GM12801 (cell line): Measurements from ENCODE around the gene ANKRD12.

Experiments used
- TF ChIP-seq, protein P1 (sequence below): IDR thresholded peaks from one replicate; pipeline ENCODE4 v1.5.1; 2011; ENCODE audit warnings: control low read depth; ENCODE audit not compliant: insufficient read length; ENCODE audit errors: extremely low read depth

Gene ANKRD12

DNA sequence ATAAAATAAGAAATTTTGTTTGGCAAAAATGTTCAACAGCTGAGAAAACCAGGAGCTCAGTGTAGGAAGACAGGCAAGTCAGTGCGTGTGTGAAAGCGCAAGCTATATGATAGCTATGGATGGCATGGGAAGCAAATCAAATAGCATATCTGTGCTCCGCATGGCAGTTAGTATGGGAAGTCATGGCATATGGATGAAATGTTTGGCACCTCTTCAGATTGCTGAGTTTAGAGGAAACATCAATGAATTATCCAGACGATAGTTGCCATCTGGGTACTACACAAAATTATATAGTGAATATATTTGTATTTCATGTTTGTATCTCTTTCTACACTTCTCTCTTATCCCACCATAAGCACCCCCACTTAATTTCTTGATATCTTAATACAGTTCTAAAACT is 112.1 kb downstream of the ANKRD12 start:
- TF ChIP-seq, protein P1, sequence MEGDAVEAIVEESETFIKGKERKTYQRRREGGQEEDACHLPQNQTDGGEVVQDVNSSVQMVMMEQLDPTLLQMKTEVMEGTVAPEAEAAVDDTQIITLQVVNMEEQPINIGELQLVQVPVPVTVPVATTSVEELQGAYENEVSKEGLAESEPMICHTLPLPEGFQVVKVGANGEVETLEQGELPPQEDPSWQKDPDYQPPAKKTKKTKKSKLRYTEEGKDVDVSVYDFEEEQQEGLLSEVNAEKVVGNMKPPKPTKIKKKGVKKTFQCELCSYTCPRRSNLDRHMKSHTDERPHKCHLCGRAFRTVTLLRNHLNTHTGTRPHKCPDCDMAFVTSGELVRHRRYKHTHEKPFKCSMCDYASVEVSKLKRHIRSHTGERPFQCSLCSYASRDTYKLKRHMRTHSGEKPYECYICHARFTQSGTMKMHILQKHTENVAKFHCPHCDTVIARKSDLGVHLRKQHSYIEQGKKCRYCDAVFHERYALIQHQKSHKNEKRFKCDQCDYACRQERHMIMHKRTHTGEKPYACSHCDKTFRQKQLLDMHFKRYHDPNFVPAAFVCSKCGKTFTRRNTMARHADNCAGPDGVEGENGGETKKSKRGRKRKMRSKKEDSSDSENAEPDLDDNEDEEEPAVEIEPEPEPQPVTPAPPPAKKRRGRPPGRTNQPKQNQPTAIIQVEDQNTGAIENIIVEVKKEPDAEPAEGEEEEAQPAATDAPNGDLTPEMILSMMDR: no peak

DNA sequence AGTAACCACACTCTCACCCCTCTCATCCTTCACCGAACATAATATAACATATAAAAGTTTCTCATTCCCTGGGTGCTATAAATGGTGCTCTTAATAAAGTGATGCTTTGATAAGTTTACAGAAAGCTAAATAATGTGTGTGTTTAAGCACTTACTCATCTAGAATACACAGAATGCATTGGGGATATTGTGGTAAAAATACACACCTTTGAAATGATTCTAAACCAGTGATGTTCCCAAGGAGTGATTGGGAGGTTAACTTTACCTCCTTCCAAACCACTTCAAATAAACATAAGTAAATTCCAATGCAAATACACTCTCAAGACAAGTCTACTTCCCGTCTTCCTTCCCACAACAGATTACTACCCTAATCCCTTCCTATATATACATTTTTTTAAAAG is 112.7 kb downstream of the ANKRD12 start:
- TF ChIP-seq, protein P1: no peak

DNA sequence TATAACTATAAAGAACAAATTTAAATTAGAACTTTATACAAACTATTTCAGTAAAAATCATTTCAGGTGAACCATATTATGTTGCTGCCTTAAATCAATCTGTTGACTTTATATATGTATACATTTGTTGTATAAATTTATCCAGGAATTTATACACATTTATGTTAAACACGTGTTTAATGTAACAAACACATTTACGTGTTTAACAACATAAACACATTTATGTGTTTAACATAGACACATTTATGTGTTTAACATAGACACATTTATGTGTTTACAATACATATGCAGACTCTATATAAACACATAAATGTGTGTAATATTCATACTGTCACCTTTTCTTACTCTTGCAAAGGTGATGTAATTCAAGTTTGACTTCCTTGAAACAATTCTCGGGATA is 122.6 kb downstream of the ANKRD12 start:
- TF ChIP-seq, protein P1: no peak

DNA sequence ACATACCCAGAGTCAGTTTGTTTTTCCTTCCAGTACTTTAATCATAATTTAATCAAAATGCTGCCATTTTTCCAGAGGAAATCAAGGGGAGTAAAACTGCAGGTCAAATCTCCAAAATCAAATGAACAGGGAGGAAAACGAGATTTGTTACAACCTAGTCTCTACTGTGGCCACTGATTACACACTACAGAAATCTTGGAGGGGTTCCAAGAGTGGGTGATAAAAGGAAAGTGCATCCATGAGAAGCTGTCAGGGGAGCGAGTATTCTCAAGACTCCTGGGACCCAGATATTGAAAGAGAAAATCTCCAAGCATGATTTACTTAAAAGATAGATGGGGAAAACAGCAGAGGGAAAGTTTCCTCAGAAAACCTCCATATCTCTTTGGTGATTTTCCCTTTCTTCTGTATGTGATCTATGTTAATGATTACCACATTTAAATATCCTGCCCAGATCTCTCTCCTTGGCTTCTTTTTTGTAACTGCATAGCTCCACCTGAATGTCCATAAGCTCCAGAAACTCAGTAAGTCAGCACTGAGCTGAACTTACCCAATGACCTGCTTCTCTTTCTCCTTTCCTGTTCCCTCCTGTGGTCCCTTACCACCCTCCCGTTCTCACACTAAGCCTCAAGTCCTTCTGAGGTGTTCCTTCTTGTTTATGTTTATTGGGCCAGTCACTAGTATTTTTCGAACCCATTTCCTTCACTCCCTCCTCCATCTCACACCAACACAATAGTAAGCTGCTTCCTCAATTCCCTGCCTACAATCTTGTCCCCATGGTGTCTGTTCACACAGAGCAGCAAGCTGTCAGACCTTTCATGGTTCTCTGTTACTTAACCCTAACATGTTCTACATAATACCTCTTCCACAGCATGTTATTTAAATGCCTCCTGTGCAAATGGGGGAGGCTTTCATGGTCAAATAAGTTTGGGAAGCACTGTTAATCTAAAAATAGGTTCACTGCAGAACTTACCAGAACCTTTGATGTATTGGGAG is 124.1 kb downstream of the ANKRD12 start:
- TF ChIP-seq, protein P1: no peak

DNA sequence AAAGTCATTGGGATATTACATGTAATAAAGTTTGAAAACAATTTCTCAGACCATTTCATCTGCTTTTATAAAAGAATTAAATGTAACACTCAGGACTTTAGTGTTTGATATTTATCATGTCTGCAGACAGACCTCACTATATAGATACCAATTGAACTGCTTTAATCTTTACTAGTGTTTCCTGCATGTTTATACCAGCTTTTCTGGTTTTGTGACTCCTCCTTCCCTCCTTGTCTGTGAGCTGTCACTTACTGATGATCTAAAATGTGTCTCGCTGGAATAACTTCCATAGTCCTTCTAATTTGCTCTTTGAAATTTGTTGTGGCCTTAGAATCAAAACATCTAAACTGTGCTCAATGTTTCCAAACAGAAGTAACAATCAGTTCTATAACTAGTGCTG is 126.7 kb downstream of the ANKRD12 start:
- TF ChIP-seq, protein P1: no peak

DNA sequence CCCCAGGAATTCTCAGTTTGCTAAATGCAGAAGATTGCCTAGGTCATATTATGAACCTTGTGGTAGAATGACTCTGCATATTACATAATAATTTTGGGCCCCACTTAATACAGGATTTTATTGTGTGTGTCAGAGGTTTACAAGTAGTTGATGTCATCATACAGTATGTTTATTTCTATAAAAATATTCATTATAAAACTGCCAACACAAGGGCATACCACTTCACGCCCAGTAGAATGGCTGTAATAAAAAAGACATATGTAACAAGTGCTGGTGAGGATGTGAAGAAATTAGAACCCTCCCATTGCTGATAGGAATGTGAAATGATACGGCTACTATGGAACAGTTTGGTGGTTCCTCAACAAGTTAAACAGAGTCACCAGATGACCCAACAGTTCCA is 136.6 kb downstream of the ANKRD12 start:
- TF ChIP-seq, protein P1: no peak

DNA sequence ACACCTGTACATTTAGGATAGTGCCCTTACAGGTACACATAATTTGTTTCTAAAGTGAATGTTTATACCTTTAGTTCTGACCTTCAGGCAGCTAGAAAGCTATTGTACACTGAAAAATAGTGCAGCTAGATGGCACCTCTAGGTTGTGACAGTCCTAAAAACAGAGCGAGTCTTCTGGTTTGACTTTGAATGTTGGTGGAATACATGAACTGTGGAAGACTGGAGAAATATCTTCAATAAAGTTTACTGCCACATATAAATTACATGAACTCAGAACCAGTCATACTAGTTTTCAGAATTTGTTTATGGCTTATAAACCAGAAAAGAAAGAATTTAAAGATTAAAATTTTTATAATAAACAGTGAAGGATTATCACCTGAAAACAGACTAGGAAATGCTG is 139.3 kb downstream of the ANKRD12 start:
- TF ChIP-seq, protein P1: no peak
